Measurements from ENCODE around the gene RNF144B. TPM values are rescaled to one million over a fixed set of nuclear protein-coding genes. Genes with fewer than 3 reads are reported as not detected.

Gene RNF144B
- total and polyA plus RNA-seq, 9 of the 15 experiments (the other 6 are each of a cell fraction or from before 2014, with no cell fraction given), result 0.01 TPM; not detected in 8

- in situ Hi-C loops (cut with MboI), result no loop called here
- H3K4me1 ChIP-seq (replicated peaks in 1 of 2; ENCODE audit: control insufficient read depth in 2 of 2, insufficient read depth in 2 of 2, low read length in 2 of 2), result no peaks in the 10 kb centered on the region
- ChIA-PET CTCF (ENCODE audit: low intra/inter-chr PET ratio) (no interaction called here), POLR2A (no interaction called here)
- intact Hi-C loops (cut with micrococcal nuclease), result no loop called here
- ATAC-seq (no peak; the same call in 2 of the 3 replicates), DNase-seq (ENCODE audit: extremely low read depth in 1 of 4, low spot score in 3 of 4) (no peak), FAIRE-seq (no peak)
- H3K27ac ChIP-seq (ENCODE audit: extremely low read depth, low read depth, low read length), result no peak overlapping the region
- no peak overlapping the region for H3K4me2 ChIP-seq (ENCODE audit: insufficient read depth, low read length)
- BruUV-seq (replicated peaks), result no TSS peak
- no peaks in the 10 kb centered on the region; a peak in 1 of 5 replicates for H3K27me3 ChIP-seq (ENCODE audit: control insufficient read depth in 2 of 2, insufficient read depth in 2 of 2, low read length in 2 of 2)
- H3K9ac ChIP-seq (ENCODE audit: insufficient read depth in 1 of 2, low read depth in 2 of 2, low read length in 2 of 2), result no peak overlapping the region
- H3K9me3 ChIP-seq (replicated peaks; ENCODE audit: control insufficient read depth, insufficient read depth, low read depth, low read length), result no peaks in the 10 kb centered on the region
- no peaks in the 10 kb centered on the region for H3K9me1 ChIP-seq (ENCODE audit: control insufficient read depth, insufficient read depth, low read length)
- no peaks in the 10 kb centered on the region for H4K20me1 ChIP-seq (replicated peaks; ENCODE audit: control insufficient read depth, insufficient read depth, low read length)
- no peak overlapping the region for H3K4me3 ChIP-seq
- WGBS (ENCODE audit: insufficient coverage, low coverage, missing lambda C conversion rate), result 0% methylated on average over 4 of the region's 4 CpGs
- H3K79me2 ChIP-seq (ENCODE audit: control insufficient read depth, insufficient read depth, low read length), result no peaks in the 10 kb centered on the region
- H2AFZ ChIP-seq (ENCODE audit: low read depth, low read length), result no peak overlapping the region
- H3K36me3 ChIP-seq (ENCODE audit: control insufficient read depth, insufficient read depth, low read length), result no peaks in the 10 kb centered on the region
- TF ChIP-seq HINFP (tag; conservative IDR thresholded peaks at IDR 0.05; ENCODE audit: low read depth) (no peak), HDAC8 (tag; IDR thresholded peaks at IDR 0.05) (no peak), GTF2E2 (tag; IDR thresholded peaks at IDR 0.05) (no peak), SNRNP70 (optimal IDR thresholded peaks at IDR 0.05; ENCODE audit: low read depth, low read length) (no peak), CCAR2 (IDR thresholded peaks at IDR 0.05; ENCODE audit: low read depth, low read length) (no peak), CUX1 (CRISPR knock-in tag; IDR thresholded peaks at IDR 0.05) (no peak), ZKSCAN8 (CRISPR knock-in tag; IDR thresholded peaks at IDR 0.05) (no peak), CREB1 (IDR thresholded peaks at IDR 0.05) (no peak), CREB1 (CRISPR knock-in tag; IDR thresholded peaks at IDR 0.05) (no peak), KAT8 (IDR thresholded peaks at IDR 0.05; ENCODE audit: low read depth) (no peak), ZNF12 (CRISPR knock-in tag; IDR thresholded peaks at IDR 0.05) (no peak), ILF3 (IDR thresholded peaks at IDR 0.05; ENCODE audit: borderline replicate concordance) (no peak), POLR3A (IDR thresholded peaks at IDR 0.05; ENCODE audit: borderline replicate concordance, extremely low read depth, insufficient read depth, insufficient read length) (no peak), KLF6 (CRISPR knock-in tag; IDR thresholded peaks at IDR 0.05; ENCODE audit: borderline replicate concordance) (no peak)
- TF ChIP-seq, protein P1, sequence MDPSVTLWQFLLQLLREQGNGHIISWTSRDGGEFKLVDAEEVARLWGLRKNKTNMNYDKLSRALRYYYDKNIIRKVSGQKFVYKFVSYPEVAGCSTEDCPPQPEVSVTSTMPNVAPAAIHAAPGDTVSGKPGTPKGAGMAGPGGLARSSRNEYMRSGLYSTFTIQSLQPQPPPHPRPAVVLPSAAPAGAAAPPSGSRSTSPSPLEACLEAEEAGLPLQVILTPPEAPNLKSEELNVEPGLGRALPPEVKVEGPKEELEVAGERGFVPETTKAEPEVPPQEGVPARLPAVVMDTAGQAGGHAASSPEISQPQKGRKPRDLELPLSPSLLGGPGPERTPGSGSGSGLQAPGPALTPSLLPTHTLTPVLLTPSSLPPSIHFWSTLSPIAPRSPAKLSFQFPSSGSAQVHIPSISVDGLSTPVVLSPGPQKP (CRISPR knock-in tag; IDR thresholded peaks at IDR 0.05), result no peak
Observed at GRCh38 chr6:18380158-18380836, 6.9 kb upstream of the RNF144B start.

Data from K562 (cell line).